Neuronal stem cell (in vitro differentiated cells): Measurements from ENCODE around the gene MUC12.
"Not testable (repeated sequence)": the region's sequence is repeated elsewhere in the genome, so short reads cannot be mapped to it uniquely, and the experiment has no call there.

Source experiments
- DNase-seq: peaks from one replicate; pipeline ENCODE4 v3.0.0-alpha.2; 2013; ENCODE audit warnings: low spot score
- H2AFZ ChIP-seq: one replicate; pipeline ENCODE4 v1.6.1; 2013; ENCODE audit warnings: mild to moderate bottlenecking, low read length, inconsistent platforms
- H2AK5ac ChIP-seq: 2 replicates; pipeline ENCODE4 v1.6.1; 2013; ENCODE audit warnings: low read depth, mild to moderate bottlenecking, inconsistent platforms, low read length, moderate library complexity, mixed read lengths
- H2BK120ac ChIP-seq: 2 replicates; pipeline ENCODE4 v1.6.1; 2013; ENCODE audit warnings: low read depth, mild to moderate bottlenecking, inconsistent platforms, low read length, moderate library complexity, mixed read lengths
- H2BK12ac ChIP-seq: one replicate; pipeline ENCODE4 v1.6.1; 2013; ENCODE audit warnings: low read length, inconsistent platforms
- H2BK15ac ChIP-seq: 2 replicates; pipeline ENCODE4 v1.6.1; 2013; ENCODE audit warnings: mild to moderate bottlenecking, low read length, inconsistent platforms, mixed read lengths
- H2BK5ac ChIP-seq: one replicate; pipeline ENCODE4 v1.6.1; 2013; ENCODE audit warnings: inconsistent platforms, mild to moderate bottlenecking, low read length, moderate library complexity
- H3K14ac ChIP-seq: one replicate; pipeline ENCODE4 v1.6.1; 2013; ENCODE audit warnings: low read length, inconsistent platforms
- H3K18ac ChIP-seq: 2 replicates; pipeline ENCODE4 v1.6.1; 2013; ENCODE audit warnings: low read length, inconsistent platforms
- H3K23ac ChIP-seq: 2 replicates; pipeline ENCODE4 v1.6.1; 2013; ENCODE audit warnings: low read depth, mild to moderate bottlenecking, mixed read lengths, low read length, inconsistent platforms; ENCODE audit not compliant: poor library complexity
- H3K27ac ChIP-seq: replicated peaks from 3 replicates; pipeline ENCODE4 v1.5.1; 2013; ENCODE audit warnings: low read length, inconsistent platforms
- H3K27me3 ChIP-seq, 3 experiments: 2 replicates each; pipeline ENCODE4 v1.6.1; 2013; ENCODE audit warnings: low read length in 3 of 3, mild to moderate bottlenecking in 2 of 3, inconsistent platforms in 1 of 3, low read depth in 1 of 3, mixed read lengths in 1 of 3, moderate library complexity in 1 of 3; ENCODE audit not compliant: control insufficient read depth in 3 of 3, insufficient read depth in 3 of 3
- H3K36me3 ChIP-seq, 2 donors: replicated peaks in 1 of 2; 2 replicates each; pipeline ENCODE4 v1.6.1; 2013; ENCODE audit warnings: low read length in 2 of 2; ENCODE audit not compliant: control insufficient read depth in 2 of 2, insufficient read depth in 2 of 2
- H3K4ac ChIP-seq: 2 replicates; pipeline ENCODE4 v1.6.1; 2013; ENCODE audit warnings: inconsistent platforms, mild to moderate bottlenecking, low read length, moderate library complexity
- H3K4me1 ChIP-seq, 2 donors: 1 replicate in 1 of 2; 2 replicates in 1 of 2; pipeline ENCODE4 v1.6.1; 2013; ENCODE audit warnings: low read length in 2 of 2, low read depth in 1 of 2; ENCODE audit not compliant: control insufficient read depth in 2 of 2, insufficient read depth in 1 of 2
- H3K4me2 ChIP-seq: one replicate; pipeline ENCODE4 v1.6.1; 2013; ENCODE audit warnings: mild to moderate bottlenecking, low read length, inconsistent platforms; ENCODE audit not compliant: insufficient read depth, poor library complexity, severe bottlenecking
- H3K4me3 ChIP-seq, 2 donors: 2 replicates each; pipeline ENCODE4 v1.5.1; 2013; ENCODE audit warnings: low read length in 2 of 2, mild to moderate bottlenecking in 2 of 2, inconsistent platforms in 1 of 2, moderate library complexity in 1 of 2
- H3K79me1 ChIP-seq: one replicate; pipeline ENCODE4 v1.6.1; 2013; ENCODE audit warnings: low read depth, mild to moderate bottlenecking, inconsistent platforms, low read length, moderate library complexity
- H3K9ac ChIP-seq: one replicate; pipeline ENCODE4 v1.6.1; 2013; ENCODE audit warnings: mild to moderate bottlenecking, low read depth, low read length, inconsistent platforms; ENCODE audit not compliant: poor library complexity
- H3K9me3 ChIP-seq, 2 donors: replicated peaks in 1 of 2; 2 replicates each; pipeline versions ENCODE3 to v1.6.1; 2013; ENCODE audit warnings: low read length in 2 of 2, mild to moderate bottlenecking in 2 of 2, inconsistent platforms in 1 of 2, low read depth in 1 of 2, mixed read lengths in 1 of 2, moderate library complexity in 1 of 2; ENCODE audit not compliant: control insufficient read depth in 2 of 2, insufficient read depth in 1 of 2
- H4K8ac ChIP-seq: one replicate; pipeline ENCODE4 v1.6.1; 2013; ENCODE audit warnings: low read depth, mild to moderate bottlenecking, inconsistent platforms, low read length, moderate library complexity
- H4K91ac ChIP-seq: one replicate; pipeline ENCODE4 v1.6.1; 2013; ENCODE audit warnings: low read length, low read depth, mild to moderate bottlenecking, inconsistent platforms; ENCODE audit not compliant: poor library complexity
- WGBS, 2 donors: extraction: QIAGEN DNeasy Blood & Tissue Kit; methylation state at CpG; one replicate each; pipeline ENCODE4 v1.1.7; 2013; ENCODE audit warnings: missing lambda C conversion rate in 2 of 2, mixed read lengths in 1 of 2; ENCODE audit not compliant: insufficient read length in 2 of 2, insufficient replicate concordance in 1 of 2; ENCODE audit errors: extremely low coverage in 2 of 2; 5-methylcytosine and 5-hydroxymethylcytosine counted together

Gene MUC12

GRCh38 chr7:100999334-100999733 lies 30.0 kb downstream of the MUC12 start:
- not testable (repeated sequence) for H3K4me2 ChIP-seq, H2BK120ac ChIP-seq, H3K23ac ChIP-seq, H2AK5ac ChIP-seq, H4K91ac ChIP-seq, H2BK5ac ChIP-seq, H2AFZ ChIP-seq, DNase-seq, H3K18ac ChIP-seq, H3K4ac ChIP-seq, H3K36me3 ChIP-seq, H3K14ac ChIP-seq, H3K4me3 ChIP-seq, H2BK12ac ChIP-seq, H3K79me1 ChIP-seq, H4K8ac ChIP-seq, H3K9ac ChIP-seq, H2BK15ac ChIP-seq, H3K27me3 ChIP-seq, H3K4me1 ChIP-seq, H3K27ac ChIP-seq, H3K9me3 ChIP-seq
- WGBS, 2 donors: no CpG with 5 or more reads among the region's 9 CpGs

GRCh38 chr7:101000025-101000424 lies 30.7 kb downstream of the MUC12 start:
- H2BK5ac ChIP-seq, H2BK15ac ChIP-seq, H3K23ac ChIP-seq, H2BK12ac ChIP-seq, H3K79me1 ChIP-seq, H3K9me3 ChIP-seq, H4K91ac ChIP-seq, DNase-seq, H3K4me2 ChIP-seq, H2AK5ac ChIP-seq, H3K18ac ChIP-seq, H3K27ac ChIP-seq, H3K36me3 ChIP-seq, H3K27me3 ChIP-seq, H2AFZ ChIP-seq, H4K8ac ChIP-seq, H3K9ac ChIP-seq, H3K4me1 ChIP-seq, H3K4ac ChIP-seq, H2BK120ac ChIP-seq: not testable (repeated sequence)
- WGBS, 2 donors: no CpG with 5 or more reads among the region's 10 CpGs
- H3K14ac ChIP-seq: peak overlapping the region; percentile 49
- H3K4me3 ChIP-seq: peak overlapping the region in 1 of 2 donors; percentile 63

GRCh38 chr7:101002333-101002732 lies 33.0 kb downstream of the MUC12 start:
- H4K91ac ChIP-seq, H2BK5ac ChIP-seq, H2AK5ac ChIP-seq, H3K36me3 ChIP-seq, H2BK15ac ChIP-seq, H3K23ac ChIP-seq, H2AFZ ChIP-seq, H3K9me3 ChIP-seq, H3K4me1 ChIP-seq, H3K27me3 ChIP-seq, DNase-seq, H2BK12ac ChIP-seq, H3K4ac ChIP-seq, H4K8ac ChIP-seq, H3K4me2 ChIP-seq, H3K27ac ChIP-seq, H3K4me3 ChIP-seq, H3K79me1 ChIP-seq, H3K14ac ChIP-seq, H3K18ac ChIP-seq, H2BK120ac ChIP-seq, H3K9ac ChIP-seq: not testable (repeated sequence)
- no CpG with 5 or more reads among the region's 8 CpGs for WGBS, 2 donors

- not testable (repeated sequence) for DNase-seq, H3K4me1 ChIP-seq
Observed at GRCh38 chr7:101007361-101007760, 38.0 kb downstream of the MUC12 start.

More at GRCh38 chr7:101007361-101007760, 38.0 kb downstream of the MUC12 start:
- H3K4me3 ChIP-seq, H3K14ac ChIP-seq, H4K8ac ChIP-seq, H3K27me3 ChIP-seq, H3K9ac ChIP-seq, H3K79me1 ChIP-seq, H3K18ac ChIP-seq, H3K4ac ChIP-seq, H3K4me2 ChIP-seq, H4K91ac ChIP-seq, H3K23ac ChIP-seq, H2AK5ac ChIP-seq, H3K27ac ChIP-seq, H3K36me3 ChIP-seq, H2BK12ac ChIP-seq, H2AFZ ChIP-seq, H3K9me3 ChIP-seq, H2BK5ac ChIP-seq, H2BK120ac ChIP-seq, H2BK15ac ChIP-seq: not testable (repeated sequence)
- WGBS, 2 donors: no CpG with 5 or more reads among the region's 2 CpGs
